HG03025 (cell line): ENCODE results near the gene SGIP1.
"Not testable (repeated sequence)": the region's sequence is repeated elsewhere in the genome, so short reads cannot be mapped to it uniquely, and the experiment has no call there.

Experiments
- ATAC-seq: cut with Tn5 transposase; IDR thresholded peaks from one replicate; pipeline ENCODE4 v1.9.1; 2021; ENCODE audit warnings: mild to moderate bottlenecking, moderate library complexity; ENCODE audit not compliant: unreplicated experiment, low FRiP score

SGIP1 gene

DNA sequence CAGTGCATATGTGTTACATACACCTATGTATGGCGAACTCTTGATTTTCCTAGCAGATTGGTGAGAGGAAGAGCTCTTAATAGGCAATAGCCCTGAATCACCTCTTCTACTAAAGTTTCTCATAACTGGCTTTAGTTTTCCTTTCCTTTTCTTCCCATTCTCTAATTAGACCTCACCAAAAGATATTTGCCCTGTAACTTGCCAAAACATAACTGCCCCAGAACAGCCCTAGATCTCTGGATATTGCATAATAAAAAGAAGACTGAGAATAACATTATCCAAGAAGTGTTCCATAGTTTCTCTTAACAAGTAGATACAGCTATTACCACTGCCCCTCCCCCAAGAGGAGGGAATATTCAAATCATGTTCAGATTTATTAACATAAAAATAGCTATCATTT lies 16.3 kb downstream of the SGIP1 start:
- no peak for ATAC-seq

DNA sequence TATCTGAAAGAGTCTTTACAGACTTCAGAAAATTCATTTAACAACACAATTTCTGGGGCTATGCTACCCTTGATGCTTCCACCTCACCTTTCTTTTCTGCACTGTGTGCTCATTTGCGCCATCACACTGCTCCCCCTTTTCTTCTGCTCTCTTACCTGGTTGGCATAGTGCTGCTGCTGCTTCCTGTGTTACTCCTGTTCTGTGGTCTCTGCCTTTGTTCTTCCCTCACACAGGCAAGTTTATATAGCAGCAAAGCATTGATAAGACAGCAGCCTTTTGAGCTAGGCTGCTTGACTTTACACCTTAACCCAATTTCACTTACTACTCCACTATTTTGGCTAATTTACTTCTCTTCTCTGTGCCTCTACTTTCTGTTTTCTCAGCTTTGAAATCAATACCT lies 18.3 kb downstream of the SGIP1 start:
- no peak for ATAC-seq

DNA sequence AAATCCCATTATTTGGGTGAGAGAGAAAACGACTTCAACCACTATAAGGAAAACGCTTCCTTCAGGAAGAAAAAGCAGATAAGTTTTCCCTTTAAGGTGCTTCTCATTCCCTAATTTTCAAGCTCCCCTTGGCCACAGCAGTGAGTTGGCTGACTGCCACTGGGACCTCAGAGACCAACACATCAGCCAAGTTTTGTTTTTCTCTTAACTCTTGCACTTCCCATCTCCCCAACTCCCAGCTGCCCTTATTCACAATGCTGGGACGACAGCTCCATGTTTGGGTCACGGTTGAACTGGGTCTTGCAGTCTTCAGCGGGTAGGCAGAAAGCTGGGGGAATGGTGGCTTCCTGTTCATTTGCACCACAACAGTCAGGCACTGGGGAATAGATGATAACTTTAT lies 18.9 kb downstream of the SGIP1 start:
- ATAC-seq: no peak

DNA sequence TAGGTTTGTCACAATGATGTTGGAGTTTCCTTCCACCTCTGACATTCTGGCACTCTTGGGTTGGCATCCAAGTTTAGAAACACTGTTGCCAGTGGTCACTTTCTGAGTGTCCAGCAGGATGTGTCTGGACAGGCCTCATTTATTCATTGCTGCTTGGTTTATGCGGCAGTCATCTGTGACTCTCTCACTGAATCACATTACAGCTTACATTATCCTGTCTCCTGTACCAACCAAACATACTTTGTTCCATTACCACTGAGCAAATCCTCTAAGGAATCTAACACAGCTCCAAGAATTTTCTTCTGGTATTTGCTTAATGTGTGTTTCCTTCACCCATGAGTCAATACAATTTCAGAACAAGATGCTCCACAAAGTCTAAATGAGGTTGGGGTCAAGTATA lies 19.9 kb downstream of the SGIP1 start:
- no peak for ATAC-seq

DNA sequence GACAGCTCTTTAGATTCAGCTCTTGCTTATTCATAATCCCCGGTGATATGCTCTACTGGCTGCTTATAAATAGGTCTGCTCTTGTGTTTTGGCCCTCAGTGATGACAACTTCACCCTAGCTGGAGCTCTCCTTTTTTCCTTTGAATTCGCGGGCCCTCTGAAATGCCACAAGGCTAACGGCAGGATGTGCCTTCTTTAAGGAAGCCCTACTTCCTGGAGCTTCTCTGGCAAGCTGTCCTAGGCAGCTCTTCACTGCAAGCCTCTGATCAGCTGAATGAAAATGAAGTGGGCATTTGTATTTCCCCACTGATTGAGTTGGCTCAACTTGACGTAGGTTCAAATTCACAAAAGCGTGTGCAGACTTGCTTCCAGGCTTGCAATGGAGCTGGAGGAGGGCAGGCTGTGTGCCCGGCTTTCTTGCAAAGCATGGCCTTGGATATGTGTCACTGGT lies 22.2 kb downstream of the SGIP1 start:
- no peak for ATAC-seq

DNA sequence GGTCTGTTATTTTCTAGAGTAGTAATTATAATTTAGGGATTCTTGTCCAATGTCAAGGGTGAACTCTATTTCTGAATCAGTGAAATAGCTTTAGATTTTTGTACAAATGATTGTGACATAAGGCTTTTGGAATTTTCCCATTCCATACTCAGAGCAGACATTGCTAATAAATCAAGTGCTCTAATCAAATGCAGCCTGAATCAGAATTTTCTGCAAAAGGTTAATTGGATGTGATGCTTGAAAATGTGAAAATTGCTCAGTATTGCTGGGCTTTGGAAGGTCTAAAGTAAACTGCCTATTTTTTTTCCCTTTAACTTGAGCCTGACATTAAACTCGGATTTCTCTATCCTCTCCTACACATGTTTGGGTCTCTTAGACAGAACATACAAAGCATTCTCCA lies 23.2 kb downstream of the SGIP1 start:
- no peak for ATAC-seq

DNA sequence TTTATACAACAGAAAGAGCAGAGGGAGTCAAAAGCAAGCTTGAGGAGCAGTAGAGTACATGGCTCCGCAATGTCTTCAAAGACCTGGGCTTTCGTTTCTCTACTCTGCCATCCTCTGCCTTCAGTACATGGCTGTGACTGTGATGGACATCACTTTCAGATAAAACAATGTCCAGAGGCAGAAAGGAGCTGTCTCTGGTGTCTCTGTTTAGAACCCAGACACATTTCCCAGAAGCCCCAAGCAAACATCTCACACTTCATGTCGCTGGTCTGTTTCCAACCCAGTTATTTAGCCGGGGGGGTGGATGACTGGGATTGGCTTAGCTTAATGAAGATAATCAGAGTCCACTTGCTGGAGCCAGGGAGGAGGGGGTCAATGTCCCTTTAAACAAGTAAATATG lies 25.6 kb downstream of the SGIP1 start:
- no peak for ATAC-seq

DNA sequence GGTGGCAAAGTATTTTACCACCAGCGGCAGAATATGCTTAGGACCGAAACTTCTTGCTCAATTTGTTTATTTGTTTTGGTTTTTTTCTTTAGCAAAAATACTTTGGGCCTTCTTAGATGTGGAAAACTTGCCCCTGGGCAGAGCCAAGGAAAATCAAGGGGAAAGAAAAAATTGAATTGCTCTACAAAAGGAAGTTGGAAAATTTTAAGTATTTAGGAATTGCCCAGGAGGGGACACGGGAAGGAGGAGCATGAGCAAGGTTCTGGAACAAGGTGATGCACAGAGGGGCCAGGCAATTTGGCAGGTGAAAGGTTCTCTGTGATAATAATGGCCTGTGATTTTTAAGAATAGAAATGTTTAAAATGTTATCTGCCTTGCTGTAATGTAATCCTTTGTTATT lies 28.6 kb downstream of the SGIP1 start:
- ATAC-seq: no peak

DNA sequence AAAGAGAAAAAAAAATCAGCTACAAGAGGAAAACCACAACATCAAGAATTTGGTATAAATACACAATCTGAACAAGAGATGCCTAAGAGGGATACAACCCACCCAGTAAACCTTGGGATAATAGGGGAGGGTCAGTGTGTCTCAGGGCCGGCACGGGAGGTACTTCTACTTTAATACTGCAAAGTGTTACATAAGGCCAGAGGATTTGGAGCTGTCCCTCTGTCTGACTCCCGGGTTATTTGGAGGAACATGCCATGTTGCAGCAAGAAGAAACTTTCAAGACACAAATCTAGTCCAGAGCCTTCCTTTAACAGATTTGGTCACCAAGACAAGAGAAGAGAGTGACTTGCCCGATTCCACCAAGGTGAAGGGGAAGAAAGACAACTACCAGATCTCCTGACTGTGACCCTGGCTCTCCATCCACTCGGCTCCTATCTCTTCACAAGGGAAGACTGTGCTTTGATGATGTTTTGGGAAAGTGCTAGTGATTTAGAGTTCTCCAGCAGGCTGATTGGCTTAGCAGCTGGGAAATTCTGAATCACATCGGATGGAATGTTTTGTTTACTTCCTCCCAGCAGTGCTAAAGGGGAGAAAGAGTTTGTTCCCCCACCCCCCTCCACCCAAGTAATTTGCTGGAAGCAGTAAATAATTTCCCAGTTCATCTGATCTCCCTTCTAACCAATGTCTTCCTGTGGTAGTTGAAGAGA lies 29.3 kb downstream of the SGIP1 start:
- no peak for ATAC-seq

DNA sequence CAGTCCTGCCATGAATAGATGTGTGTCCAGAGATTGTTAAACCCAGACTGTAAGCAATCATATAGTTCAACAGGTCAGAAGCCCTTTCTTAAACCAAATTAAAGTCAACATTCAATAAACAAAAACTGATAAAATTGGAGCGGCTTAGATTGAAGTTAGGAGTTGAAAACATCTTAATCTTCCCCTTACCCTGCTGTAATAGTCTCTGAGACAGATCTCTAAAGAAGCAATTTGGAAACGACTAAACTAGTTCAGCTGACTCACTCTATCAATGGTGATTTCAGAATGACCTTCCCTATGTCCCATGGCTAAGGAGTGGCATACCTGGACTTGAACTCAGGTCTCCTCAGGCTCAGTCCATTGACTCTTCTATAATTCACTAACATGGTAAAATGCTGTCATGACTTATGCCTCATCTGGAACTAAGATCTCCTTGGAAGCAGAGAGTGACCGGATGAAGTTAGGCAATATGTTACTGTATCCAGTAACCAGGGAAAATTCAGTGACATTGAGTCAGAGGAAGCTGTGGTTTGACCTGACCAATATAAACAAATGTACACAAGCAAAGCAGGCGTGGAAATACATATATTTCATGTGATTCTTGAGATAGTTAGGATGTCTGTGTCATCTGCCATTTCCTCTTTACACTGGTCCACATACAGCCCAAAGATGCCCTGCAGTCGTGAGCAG lies 30.1 kb downstream of the SGIP1 start:
- ATAC-seq: no peak

DNA sequence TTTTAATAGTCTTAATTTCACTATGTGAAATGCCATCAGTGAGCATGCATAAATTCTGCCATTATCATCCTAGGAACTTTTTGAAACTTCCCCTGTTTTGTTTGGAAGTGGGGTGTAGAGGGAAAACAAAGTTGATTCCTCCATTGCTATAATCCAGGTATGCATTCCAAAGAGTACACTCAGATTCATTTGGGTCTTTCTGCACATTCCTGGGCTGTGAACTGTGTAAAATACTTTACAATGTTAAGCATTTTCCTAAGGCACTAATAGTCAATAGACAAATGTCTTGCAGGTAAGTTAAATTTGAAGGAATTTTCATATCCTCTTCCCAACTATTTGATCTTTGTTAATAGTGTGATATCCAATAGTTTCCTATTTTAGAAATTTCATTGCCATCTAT lies 36.2 kb downstream of the SGIP1 start:
- ATAC-seq: no peak

DNA sequence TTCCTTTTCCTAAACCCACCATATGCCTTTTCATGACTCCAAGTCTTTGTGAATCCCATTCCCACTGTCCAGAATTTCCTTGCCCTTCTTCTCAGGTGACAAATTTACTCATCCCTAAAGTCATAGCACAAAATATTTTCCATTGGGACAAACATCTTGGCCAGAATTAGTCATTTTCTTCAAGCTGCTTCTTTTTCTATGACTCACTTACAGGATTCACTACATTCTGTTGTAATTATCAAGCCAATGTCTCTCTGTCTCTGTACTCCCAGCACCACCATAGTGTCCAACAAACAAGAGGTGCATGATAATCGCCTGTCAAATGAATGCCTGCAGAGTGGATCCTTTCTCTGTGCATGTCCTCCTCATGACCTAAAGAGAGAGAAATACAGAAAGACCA lies 37.8 kb downstream of the SGIP1 start:
- no peak for ATAC-seq

DNA sequence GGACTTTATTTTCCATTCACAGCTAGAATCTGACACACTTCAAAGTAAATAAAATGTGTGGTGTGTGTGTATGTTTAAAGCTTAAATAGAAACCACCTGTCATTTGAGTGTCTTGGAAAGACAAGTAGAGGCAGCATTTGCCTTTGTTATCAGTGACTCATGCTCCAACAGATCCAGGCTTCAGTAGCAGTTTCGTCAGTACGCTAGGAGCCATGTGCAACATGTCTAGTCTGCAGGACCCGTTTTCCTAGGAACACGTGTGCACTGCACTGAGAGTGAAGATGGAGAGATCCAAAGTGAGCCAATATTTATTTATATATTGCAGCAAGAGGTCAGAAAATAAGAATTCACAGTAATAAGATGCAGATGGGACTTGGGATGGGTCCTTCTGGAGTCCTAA lies 41.8 kb downstream of the SGIP1 start:
- ATAC-seq: no peak

DNA sequence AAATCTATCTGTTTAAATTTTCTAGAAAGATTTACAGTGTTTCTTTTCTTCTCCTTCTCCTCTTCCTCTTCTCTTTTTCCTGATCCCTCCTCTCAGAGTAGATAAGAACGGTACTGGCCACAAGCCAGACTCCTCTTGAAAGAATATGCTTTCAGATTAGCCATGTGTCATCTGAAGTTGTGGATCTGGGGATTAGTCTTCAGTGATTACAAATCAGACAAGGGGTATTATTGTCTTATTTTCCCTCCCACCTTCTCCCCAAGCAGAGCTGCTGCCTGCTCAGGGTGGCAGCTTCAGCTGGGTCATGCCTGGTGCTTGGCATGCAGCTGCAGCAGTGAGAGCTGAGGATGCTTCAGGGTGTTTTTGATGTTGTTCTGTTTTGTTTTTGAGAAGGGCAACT lies 42.7 kb downstream of the SGIP1 start:
- ATAC-seq: no peak

DNA sequence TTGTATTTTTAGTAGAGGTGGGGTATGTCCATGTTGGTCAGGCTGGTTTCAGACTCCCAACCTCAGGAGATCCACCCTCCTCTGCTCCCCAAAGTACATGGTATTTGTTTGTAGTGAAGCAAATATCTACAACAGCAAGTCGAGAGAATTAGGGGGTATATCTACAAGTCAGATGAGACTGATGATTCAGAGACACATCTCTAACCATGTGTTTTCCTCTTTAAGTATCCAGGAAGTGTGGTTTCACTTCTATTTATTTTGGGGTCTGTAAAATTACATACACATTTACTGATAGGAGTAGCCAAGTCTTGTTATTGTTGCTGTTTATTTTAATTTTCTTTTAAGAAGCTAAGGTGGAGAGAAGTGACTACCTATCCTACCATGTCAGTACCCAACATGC lies 44.9 kb downstream of the SGIP1 start:
- no peak for ATAC-seq

DNA sequence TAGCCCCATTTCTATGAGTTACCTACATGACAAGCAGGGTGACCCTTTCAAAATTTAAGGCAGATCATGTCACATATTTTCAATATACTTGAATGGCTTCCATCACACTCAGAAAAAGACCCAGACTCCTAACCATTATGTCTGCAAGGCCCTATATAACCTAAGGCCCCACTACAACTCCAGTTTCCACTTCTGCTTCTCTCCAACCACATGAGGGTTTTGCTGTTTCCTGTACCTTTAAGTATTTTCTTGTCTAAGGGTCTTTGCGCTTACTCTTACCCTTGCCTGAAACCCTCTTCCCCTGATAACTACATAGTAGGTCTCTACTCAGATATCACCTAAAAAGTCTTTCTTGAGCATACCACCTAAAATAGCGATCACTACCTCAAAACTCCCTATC lies 46.1 kb downstream of the SGIP1 start:
- ATAC-seq: no peak

DNA sequence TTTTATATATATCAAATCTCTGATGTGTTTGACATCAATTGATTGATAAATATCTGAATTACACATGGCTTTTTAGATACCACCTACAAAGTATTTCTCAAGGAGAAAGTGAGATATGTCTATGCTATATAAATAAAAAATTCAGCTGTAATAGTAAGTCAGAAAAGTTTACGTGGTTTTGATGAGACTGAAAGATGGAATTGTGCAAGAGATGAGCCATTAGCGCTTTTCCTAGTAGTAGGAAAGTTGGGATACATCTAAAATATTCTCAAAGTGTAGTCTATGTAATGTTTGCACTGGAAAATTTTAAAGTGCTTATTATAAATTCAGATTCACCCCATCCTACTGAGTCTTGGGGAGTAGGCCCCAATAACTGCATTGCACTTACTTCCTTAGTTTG lies 49.1 kb downstream of the SGIP1 start:
- no peak for ATAC-seq

DNA sequence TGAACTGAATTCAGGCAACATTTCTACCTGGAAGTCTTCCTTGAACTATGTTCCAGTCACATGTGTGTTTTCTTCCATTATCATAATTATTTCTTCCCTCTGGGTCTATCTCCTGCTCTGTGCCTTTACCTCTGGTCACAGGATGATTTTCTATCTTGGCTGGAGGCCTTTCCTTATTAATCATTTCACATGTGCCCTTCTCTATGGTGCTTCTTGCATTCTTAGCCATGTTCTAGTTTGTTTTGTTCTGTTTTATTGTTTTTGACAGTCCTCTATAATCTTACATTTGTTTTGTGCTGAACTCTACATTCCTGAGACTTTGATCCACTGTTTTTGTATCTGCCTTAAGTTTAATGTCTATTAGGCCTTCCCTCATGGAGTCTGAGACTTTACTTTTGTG lies 51.0 kb downstream of the SGIP1 start:
- ATAC-seq: no peak

DNA sequence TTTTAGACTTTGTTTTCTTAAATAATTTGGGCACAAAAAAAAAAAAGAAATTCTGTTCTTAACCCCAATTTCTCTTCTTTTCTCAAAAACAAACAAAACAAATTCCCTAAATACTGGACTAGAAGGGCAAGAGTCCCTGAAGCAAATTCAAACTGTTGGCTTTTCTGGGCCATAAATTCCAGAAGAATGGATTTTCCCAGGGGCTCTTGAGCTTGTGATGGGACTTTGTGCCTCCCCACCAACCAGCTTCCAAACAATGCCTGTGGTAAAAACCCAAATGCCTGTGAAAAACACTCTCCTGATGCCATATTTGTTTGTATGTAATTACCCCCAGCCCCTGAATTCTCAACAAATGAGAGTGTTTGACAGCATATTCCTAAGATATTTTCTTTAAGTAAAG lies 55.4 kb downstream of the SGIP1 start:
- ATAC-seq: no peak

DNA sequence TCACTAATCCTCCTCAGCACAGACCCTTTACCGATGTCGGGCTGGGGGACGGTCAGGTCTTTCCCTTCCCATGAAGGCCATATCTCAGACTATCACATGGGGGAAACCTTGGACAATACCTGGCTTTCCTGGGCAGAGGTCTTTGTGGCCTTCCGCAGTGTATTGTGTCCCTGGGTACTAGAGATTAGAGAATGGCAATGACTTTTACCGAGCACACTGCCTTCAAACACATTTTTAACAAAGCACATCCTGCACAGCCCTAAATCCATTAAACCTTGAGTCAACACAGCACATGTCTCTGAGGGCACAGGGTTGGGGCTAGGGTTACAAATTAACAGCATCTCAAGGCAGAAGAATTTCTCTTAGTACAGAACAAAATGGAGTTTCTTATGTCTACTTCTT lies 58.2 kb downstream of the SGIP1 start:
- ATAC-seq: not testable (repeated sequence)

DNA sequence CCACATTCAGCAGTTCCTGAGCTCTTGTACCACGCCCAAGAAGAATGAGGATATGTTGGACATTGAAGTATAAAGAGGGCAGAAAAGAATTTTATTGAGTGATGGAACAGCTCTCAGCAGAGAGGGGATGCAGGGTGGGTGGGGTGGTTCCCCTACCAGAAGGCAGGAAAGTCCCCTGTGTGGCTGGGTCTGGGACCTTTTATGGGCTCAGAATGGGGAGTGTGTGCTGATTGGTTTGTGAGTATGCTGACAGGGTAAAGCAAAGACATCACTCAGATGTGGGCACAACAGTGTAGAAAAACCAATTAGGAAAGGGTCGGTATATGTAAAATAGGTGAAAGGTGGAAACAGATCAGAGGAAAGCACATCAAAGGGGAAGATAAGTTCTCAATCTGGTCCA lies 62.2 kb downstream of the SGIP1 start:
- ATAC-seq: no peak

DNA sequence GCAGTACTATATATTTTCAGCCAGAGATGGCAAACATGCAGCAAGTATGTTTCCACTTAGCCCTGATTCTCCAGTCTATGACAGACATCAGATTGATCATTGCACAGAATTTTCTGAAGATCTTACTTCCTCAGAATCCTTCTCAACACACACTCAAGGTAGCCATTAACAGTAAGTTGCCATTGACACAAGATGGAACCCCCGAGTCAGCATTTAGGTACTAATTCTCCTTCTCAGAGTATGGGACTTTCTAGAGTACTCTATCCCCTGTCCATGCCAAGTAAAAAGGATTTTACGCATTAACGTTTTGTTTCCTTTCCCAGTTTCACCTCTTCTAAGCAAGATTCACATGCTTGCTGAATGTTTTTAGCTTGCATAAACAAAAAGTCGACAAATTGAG lies 63.5 kb downstream of the SGIP1 start:
- no peak for ATAC-seq
